Sigmoid colon (tissue), 4 donors: ENCODE results near the gene KIF5A.

ENCODE experiments used
- EP300 ChIP-seq, 4 donors: sonication (generic); formaldehyde crosslinking; IDR thresholded peaks; one replicate each; pipeline ENCODE4 v1.6.1; 2017; ENCODE audit warnings: antibody characterized with exemption in 4 of 4
- POLR2A ChIP-seq, 2 donors: fragments of 450-650 bp; IDR thresholded peaks; one replicate each; pipeline ENCODE4 v1.6.1; 2016; ENCODE audit warnings: antibody characterized with exemption in 2 of 2, mild to moderate bottlenecking in 2 of 2, moderate library complexity in 2 of 2
- POLR2AphosphoS5 ChIP-seq, 4 donors: sonication (generic); formaldehyde crosslinking; IDR thresholded peaks; one replicate each; pipeline ENCODE4 v1.6.1; 2017; ENCODE audit warnings: antibody characterized with exemption in 4 of 4
- TF ChIP-seq, protein P1 (sequence below), 4 experiments: fragments of 450-650 bp in 3 of 4; fragments of 200-600 bp in 1 of 4; IDR thresholded peaks; one replicate each; pipeline ENCODE4 v1.5.1; 2016 to 2019; ENCODE audit warnings: antibody characterized with exemption in 4 of 4, mild to moderate bottlenecking in 3 of 4, moderate library complexity in 2 of 4

DNA sequence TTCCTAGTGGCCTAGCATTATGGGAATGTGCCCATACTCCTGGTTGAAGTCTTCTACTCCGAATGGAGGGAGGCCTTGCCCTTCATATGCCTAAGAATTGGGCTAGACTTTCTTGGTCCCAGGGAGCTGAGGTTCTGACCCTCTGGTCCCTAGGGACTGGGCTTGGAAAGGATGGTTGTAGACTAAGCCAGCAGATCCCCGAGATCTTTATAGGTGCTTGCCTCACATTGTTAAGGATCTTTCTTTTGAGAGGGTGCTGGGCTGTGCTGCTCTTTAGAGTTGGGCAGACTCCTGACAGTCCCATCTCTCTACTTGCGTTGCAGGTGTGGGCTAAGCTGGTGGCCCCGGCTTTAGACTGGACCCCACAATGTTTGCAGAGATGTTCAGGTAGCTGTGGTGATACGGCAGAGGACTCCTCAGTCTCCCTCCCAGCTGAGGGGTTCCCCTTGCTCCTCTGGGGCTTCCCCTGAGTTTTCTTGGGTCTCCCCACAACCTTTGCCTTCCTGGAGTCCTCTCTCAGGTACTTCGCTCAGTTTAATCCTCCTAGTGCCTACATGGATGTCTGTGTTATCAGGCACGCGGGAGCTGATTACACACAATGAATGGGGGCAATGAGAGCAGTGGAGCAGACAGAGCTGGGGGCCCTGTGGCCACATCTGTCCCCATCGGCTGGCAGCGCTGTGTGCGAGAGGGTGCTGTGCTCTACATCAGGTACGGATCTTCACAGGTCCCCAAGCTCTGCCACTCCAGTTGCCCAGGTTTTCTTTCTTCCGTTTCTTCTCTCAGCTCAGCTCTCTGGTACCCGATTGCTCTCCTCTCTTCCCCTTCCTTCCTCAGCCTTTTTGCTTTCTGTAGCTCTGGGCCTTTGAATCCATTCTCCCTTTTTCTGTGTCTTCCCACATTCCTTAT is 25.9 kb upstream of the KIF5A start:
- TF ChIP-seq, protein P1, sequence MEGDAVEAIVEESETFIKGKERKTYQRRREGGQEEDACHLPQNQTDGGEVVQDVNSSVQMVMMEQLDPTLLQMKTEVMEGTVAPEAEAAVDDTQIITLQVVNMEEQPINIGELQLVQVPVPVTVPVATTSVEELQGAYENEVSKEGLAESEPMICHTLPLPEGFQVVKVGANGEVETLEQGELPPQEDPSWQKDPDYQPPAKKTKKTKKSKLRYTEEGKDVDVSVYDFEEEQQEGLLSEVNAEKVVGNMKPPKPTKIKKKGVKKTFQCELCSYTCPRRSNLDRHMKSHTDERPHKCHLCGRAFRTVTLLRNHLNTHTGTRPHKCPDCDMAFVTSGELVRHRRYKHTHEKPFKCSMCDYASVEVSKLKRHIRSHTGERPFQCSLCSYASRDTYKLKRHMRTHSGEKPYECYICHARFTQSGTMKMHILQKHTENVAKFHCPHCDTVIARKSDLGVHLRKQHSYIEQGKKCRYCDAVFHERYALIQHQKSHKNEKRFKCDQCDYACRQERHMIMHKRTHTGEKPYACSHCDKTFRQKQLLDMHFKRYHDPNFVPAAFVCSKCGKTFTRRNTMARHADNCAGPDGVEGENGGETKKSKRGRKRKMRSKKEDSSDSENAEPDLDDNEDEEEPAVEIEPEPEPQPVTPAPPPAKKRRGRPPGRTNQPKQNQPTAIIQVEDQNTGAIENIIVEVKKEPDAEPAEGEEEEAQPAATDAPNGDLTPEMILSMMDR (IDR thresholded peaks at IDR 0.05), result no peak
- no peak for TF ChIP-seq POLR2A (IDR thresholded peaks at IDR 0.05)
- no peak for TF ChIP-seq POLR2AphosphoS5 (IDR thresholded peaks at IDR 0.05)
- no peak for TF ChIP-seq EP300 (IDR thresholded peaks at IDR 0.05)
